H1 (cell line): ENCODE results near the gene NR2F2. TPM values are rescaled to one million over a fixed set of nuclear protein-coding genes. Genes with fewer than 3 reads are reported as not detected.
A peak's percentile ranks its signal among the peaks of the same experiment; 100 is the strongest.

Experiments used
- EZH2 ChIP-seq: fragments of 200-600 bp; sonication (generic); IDR thresholded peaks from 2 replicates; pipeline ENCODE4 v1.7.1; 2012; ENCODE audit warnings: low read depth, mild to moderate bottlenecking, moderate library complexity, low read length, inconsistent platforms; ENCODE audit not compliant: severe bottlenecking
- GABPA ChIP-seq: IDR thresholded peaks from 2 replicates; pipeline ENCODE4 v1.6.1; 2011; ENCODE audit warnings: mild to moderate bottlenecking, low read length, moderate library complexity, borderline replicate concordance; ENCODE audit not compliant: insufficient read depth
- RNF2 ChIP-seq: fragments of 200-900, 300-1000 bp; sonication (generic); IDR thresholded peaks from 2 replicates; pipeline ENCODE4 v1.7.1; 2016; ENCODE audit warnings: borderline replicate concordance, low read depth, mild to moderate bottlenecking, antibody characterized with exemption, low read length; ENCODE audit not compliant: poor library complexity, severe bottlenecking; ENCODE audit errors: missing control alignments
- SIN3A ChIP-seq, 2 experiments: IDR thresholded peaks in 1 of 2; conservative IDR thresholded peaks in 1 of 2; 2 replicates each; pipeline ENCODE4 v1.6.1; 2011 to 2012; ENCODE audit warnings: low read length in 2 of 2, improper control_type of control experiment in 1 of 2, low read depth in 1 of 2, mild to moderate bottlenecking in 1 of 2
- SUZ12 ChIP-seq: fragments of 200-600 bp; sonication (generic); IDR thresholded peaks from 2 replicates; pipeline ENCODE4 v1.6.1; 2012; ENCODE audit warnings: mild to moderate bottlenecking, inconsistent platforms, low read length, moderate library complexity, mixed read lengths
- TEAD4 ChIP-seq: IDR thresholded peaks from 2 replicates; pipeline ENCODE4 v1.6.1; 2012; ENCODE audit warnings: low read depth, low read length, inconsistent platforms, mixed read lengths
- polyA plus RNA-seq, 7 experiments: library from polyadenylated mRNA; depleted of rRNA in 3 of 7; stranded (reverse) in 5 of 7; unstranded in 2 of 7; fragments of >200 nt in 5 of 7; fragments of 200-250 nt in 2 of 7; gene quantifications; 1 replicate in 5 of 7; 2 replicates in 1 of 7; 4 replicates in 1 of 7; pipeline versions ENCODE4 v1.2.1 to v1.2.3, GENCODE V29; 2011 to 2013; ENCODE audit warnings: missing spikeins in 2 of 7, mixed read lengths in 2 of 7
- total RNA-seq: library from RNA; stranded (reverse); fragmentation: NEBNext Ultra II Directional; extraction: Animal tissue kit (Norgen Biotek cat#: 25700); gene quantifications from 2 replicates; pipeline ENCODE4 v1.2.1, GENCODE V29; 2021

NR2F2 gene
- total and polyA plus RNA-seq, 2 of the 8 experiments (the other 6 are each of a cell fraction or from before 2014, with no cell fraction given): 0.03 TPM; not detected in 1

- 0 out of 2 replicates have a peak, but pooled peaks have one; percentile 51 for TF ChIP-seq GABPA
- peak; percentile 87; the same call in 1 of the 2 replicates for TF ChIP-seq SUZ12
- TF ChIP-seq RNF2: peak; percentile 88
- TF ChIP-seq TEAD4: no peak
- TF ChIP-seq EZH2: peak; percentile 82
- no peak for TF ChIP-seq SIN3A (conservative IDR thresholded peaks at IDR 0.05 in 1 of 2, IDR thresholded peaks at IDR 0.05 in 1 of 2; ENCODE audit: low read depth in 1 of 2, low read length in 2 of 2)
These were observed 23.6 kb downstream of the NR2F2 start (continued) for GRCh38 chr15:96353930-96354730.
